ENCODE results near the gene OSBPL2.

OSBPL2 gene

DNA sequence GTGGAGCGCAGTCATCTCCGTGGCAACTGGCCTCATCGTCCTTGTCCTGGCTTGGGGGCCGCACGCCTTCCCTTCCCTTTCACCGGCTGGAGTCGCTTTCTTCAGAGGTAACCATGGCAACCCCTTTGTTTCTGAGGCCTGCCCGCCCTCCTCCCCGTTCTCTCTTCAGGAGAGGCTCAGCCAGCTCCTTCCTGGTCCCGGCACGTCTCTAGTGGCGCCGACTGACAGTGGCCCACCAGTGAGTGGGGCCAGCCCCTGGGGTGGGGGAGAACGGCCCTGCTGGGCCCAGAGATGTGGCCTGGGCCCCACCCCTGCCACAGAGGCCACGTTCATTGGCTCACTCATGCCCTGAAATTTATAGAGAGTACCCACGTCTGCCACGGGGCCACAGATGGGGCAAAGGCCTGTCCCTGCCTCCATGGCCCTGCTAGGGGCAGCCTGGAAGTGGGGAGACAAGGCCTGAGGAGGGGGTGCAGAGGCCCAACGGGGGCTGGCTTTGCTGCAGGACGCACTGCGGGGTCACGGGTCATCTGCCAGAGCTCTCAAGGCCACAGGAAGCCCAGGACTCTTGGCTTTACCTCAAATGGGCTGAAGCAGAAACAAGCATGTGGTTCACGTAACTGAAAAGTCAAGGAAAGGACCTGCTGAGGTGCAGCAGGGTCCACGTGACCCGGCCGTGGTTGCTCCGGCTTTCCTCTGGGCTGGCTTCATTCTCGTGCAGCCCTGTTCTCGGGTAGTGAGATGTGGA, 1.4 kb upstream of the OSBPL2 start:
- peak; percentile 95 for DNase-seq

DNA sequence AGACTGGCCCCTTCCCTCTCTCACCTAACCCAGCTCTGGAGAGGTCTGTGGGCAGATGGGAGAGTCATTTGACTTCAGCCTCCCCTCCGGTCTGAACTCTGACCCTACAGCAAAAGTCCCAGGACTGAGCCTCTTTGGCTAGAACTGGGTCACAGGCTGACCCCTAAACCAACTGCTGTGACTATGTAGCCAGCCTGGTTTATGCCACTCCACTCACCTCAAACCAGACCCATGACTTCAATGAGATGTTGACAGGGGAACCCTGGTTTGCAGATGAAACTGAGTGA, 864 bp upstream of the OSBPL2 start:
- DNase-seq: no peak

DNA sequence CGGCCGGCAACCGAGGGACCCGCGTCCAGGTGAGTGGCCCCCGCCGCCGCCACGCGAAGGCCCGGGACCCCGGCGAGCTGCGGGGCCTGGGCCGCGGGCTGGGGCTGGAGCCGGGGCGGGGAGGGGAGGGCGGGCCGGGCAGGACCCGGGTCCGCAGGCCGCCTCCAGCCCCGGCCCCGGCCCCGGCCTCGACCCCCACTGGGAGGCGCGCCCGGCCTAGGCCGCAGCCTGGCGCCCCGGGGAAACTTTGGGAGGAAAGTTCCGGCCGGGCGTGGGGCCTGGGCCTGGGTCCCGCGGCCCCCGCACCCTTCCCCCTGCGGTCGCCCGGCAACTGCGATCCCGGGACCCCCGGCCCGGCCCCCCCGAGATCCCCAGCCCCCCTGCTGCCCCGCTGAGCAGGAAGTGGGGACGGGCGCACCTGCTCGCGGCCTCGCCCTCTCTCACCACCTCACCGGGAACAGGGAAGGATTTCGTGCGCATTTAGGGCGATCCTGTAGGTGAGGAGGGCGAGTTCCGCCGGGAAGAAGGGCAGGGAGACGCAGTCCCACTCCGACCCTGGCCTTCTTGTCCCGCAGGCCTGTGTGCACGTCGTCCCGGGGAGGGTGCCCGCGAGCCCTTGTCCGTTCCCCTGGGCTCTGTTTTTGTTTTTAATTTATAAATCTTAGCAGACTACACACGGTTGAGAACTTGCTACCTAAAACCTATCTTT, 402 bp downstream of the OSBPL2 start:
- no peak for DNase-seq

- DNase-seq: no peak
Measured at GRCh38 chr20:62239278-62239879, 1.1 kb downstream of the OSBPL2 start.

DNA sequence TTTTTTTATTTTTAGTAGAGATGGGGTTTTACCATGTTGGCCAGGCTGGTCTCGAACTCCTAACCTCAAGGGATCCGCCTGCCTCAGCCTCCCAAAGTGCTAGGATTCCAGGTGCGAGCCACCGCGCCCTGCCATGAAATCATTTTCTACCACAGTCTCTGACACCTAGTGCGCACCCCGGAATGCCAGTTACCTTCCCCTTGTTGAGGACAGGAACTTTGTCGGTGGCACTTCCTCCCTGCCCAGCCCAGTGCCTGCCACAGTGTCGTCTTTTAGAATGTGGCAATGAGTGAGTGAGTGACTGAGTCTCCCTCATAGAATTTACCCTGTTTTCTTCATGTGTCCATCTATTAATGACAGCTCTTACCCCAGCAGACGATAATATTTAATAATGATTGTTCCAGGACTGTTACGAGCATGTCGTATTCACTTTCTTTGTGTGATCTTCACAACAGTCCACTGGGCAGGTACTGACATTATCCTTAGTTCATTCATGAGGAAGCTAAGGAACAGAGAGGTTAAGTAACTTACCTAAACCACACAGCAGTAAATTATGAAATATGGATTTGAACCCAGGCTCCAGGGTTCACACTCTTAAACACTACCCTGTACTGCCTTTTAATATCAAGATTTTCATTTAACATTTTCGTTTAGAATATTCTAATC, 1.8 kb downstream of the OSBPL2 start:
- DNase-seq: no peak

GRCh38 chr20:62241506-62241905, 3.2 kb downstream of the OSBPL2 start:
- no peak for DNase-seq

GRCh38 chr20:62242176-62242575, 3.9 kb downstream of the OSBPL2 start:
- no peak for DNase-seq

- DNase-seq: no peak
Measured at GRCh38 chr20:62243106-62243505, 4.8 kb downstream of the OSBPL2 start.

GRCh38 chr20:62243906-62244515, 5.7 kb downstream of the OSBPL2 start:
- DNase-seq: no peak

DNA sequence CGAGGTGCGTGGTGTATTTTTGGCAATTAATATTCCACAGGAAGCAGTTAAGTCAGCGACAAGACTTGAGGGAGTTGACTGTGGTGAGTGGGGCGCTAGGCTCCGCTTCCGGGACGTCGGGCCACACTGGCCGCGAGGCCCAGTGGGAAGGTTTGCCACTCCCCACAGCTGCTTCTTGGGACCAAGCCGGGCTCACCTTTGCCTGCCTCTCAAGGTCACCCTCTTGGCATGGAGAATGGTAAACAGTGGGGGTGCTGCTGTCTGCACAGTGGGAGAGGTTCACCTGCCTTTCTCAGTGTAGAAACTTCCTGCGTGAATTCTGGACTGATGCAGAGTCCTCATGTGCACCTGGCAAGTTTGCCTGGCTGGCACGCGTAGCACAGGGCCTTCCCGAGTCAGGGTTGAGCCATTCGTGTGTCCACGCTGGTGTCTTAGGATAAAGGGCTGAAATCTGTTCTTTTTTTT, 6.4 kb downstream of the OSBPL2 start:
- no peak for DNase-seq

DNA sequence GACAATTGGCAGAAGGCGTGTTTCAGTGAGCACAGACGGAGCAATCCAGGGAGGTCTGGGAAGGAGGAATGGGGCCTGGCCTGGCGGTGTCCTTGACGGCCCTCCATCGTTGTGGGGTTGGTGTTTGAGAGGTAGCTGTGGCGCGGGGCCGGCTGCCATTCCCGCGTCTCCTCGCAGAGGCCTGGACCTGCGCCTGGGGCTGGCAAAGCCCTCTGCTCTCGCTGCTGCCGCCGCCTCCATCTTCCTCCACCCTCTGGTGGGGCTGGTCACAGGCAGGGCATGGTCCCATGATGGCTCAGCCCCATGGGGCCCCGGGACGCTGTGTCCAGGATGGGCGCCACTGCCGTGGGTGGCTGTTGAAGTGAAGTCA, 7.6 kb downstream of the OSBPL2 start:
- DNase-seq: no peak

- DNase-seq: no peak
Measured at GRCh38 chr20:62246431-62246830, 8.1 kb downstream of the OSBPL2 start.

DNA sequence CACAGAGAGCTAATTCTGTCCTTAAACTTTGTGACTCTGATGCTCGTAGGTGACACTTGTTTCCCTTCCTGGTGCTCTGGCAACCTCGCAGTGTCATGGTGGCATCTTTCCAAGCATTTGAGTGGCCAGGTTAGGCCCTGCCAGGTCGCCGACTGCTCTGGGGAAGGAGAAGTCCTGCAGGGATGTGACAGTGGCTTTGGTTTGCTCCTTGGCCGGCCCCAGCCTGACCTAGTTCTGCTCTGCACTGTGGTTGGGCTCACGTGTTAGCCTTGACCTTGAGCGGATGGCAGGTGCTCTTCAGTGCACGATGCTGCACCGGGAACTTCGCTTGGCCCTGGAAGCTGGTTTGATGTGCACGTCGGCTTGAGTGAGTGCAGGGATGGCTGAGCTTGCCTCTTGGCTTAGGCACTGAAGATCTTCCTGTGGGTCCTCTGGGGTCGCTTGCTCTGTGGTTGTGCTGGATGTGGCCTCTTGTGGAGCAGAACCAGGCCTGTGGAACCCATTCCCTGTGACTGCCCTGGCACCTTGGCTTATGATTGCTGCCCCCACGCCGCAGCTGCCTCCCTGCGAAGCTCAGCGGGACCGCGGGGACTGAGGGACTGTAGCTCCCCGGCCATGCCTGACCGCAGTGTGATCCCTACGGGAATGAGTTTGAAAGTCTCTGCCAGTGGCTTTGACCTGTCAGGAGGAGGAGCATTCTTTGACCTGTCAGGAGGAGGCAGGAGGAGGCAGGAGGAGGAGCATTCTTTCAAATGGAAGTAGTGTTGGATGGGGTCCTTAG, 8.7 kb downstream of the OSBPL2 start:
- peak; percentile 68 for DNase-seq

DNA sequence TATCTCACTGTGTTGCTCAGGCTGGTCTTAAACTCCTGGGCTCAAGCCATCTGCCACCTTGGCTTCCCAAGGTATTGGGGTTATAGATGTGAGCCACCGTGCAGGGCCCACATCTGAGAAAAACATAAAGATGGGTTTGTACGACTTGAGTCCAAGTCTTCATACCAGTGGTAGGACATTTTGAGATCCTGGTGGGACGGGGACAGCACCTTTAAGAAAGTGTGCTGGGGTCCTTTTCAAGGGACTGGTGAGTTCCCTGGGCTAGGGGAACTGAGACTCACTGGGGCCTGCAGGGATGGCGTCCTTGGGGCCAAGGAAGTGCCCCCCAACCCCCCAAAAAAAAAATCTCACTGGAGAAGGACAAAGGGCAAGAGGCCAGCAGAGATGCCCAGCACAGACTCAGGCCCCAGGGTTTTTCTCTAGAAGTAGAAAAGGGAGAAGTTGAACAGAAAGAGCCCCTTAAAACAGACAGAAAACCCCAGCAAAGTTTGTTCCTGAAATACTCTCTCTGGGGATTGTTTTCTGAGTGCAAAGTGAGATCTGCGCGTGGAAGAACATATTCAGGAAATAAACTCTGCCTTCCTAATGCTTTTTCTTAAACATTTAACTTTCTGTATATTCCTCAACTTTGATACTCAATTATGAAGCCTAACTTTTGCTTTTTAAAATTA, 10.7 kb downstream of the OSBPL2 start:
- no peak for DNase-seq

DNA sequence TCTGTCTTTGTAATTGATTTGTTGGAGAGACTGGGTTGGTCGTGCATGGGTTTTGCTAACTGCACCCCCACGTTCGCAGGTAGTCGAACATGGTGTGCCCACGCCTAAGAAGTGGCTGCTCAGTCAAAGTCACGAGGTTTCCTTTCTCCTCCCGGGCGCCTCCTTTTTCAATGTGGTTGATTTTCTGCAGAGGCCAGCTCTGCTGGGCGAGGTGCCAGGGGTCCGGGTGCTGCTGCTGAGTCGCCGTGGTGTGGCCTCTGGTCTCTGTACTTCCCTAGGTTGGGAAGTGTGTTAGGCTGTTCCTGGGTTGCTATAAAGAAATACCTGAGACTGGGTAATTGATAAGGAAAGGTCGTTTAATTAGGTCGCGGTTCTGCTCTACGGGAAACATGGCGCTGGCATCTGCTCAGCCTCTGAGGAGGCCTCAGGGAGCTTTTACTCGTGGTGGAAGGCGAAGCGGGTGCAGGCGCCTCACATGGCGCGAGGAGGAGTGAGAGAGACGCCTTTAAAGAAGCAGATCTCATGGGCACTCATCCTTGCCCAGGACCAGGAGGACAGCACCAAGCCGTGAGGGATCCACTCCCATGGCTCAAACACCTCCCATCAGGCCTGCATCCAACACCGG, 14.1 kb downstream of the OSBPL2 start:
- no peak for DNase-seq

GRCh38 chr20:62253398-62253797, 15.1 kb downstream of the OSBPL2 start:
- DNase-seq: no peak

GRCh38 chr20:62254021-62254724, 15.9 kb downstream of the OSBPL2 start:
- DNase-seq: peak; percentile 65

DNA sequence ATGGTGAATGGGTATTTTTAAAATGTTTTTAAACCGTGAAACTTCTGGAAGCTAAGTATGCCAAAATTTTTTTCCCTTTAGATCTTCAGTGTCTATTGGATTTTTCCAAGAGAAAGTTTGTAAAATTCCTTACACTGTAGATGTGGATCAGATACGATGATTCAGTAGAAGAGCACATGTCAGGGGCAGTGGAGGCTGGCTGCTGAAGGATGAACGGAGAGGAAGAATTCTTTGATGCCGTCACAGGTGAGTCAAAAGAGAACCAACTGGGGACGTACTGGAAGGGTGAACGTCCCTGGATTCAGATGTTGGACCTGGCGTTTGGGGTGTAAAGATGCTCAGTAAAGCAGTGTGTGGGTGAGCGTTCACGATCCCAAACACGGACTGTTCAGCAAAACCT, 17.7 kb downstream of the OSBPL2 start:
- no peak for DNase-seq

DNA sequence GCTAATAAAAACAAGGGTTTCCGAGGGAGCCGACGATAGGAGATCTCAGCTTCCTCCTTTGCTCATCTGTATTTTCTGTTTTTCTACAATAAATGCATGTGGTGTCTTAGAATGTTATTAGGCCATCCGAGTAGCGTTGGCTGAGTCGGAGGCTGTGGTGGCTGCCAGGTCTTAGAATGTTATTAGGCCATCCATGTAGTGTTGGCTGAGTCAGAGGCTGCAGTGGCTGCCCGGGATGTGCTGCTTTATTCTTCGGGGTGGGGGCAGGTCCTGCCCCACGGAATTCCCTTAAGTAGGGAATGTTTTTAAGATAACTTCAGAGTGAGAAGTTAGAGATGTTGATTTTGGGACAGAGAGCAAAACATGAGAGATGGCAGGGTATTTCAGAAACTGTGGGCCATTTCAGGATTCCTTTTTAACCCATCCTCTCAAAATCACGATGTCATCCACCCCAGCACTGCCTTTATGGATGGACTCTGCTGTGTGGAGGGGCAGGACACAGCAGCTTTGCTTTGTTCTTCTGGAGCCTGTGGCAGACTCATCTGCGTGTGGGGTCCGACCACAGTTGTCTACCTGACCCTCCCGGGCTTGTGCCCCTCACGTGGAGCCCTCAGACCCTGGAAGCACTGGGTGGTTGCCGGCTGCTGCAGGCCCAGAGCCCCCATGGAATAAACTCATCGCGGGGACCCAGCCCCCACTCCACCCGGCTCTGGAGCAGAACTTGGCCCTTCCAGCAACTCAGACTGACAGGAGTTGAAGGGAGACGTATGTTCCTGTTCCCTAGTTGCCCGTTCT, 20.4 kb downstream of the OSBPL2 start:
- no peak for DNase-seq

GRCh38 chr20:62259294-62259565, 20.9 kb downstream of the OSBPL2 start:
- DNase-seq: no peak

Data from eye (tissue), 1 donor.